Loucy (cell line): ENCODE measurements around the gene IL1R2.

Experiments used
- EZH2phosphoT487 ChIP-seq: fragments of 200-600 bp; IDR thresholded peaks from 2 replicates; pipeline ENCODE4 v1.6.1; 2018; ENCODE audit warnings: antibody characterized with exemption, mild to moderate bottlenecking, moderate library complexity, borderline replicate concordance
- TF ChIP-seq, protein P1 (sequence below): fragments of 200-600 bp; sonication (generic); conservative IDR thresholded peaks from 2 replicates; pipeline ENCODE4 v1.5.1; 2014; ENCODE audit warnings: mild to moderate bottlenecking, antibody characterized with exemption, low read length

DNA sequence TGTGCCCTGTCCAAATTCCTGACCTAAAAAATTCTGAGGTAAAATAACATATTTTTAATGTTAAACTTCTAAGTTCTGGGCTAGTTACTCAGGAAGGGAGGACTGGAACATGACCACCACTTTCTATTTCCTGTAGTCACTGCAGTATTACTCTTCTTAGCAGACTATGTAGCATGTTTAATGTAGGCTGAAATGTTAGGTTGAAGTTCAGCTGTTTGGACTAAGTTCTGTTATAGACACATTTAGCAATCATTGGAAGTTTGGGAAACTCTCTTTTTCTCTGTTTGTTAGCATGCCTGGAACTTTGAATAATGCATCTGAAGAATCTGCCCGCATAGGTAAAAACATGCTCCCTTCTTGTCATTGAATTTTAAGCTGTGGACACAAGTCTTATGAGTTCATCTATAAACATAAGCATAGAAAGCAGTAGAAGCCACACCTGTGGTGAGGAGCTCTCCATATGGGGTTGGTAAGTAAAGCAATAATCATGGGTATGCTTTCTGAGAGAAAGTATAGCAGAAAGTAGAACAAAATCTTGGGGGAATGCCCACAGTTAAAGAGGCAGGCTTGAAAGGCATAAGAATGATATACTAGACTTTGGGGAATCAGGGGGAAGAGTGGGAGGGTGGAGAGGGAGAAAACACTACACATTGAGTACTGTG, 52.6 kb downstream of the IL1R2 start:
- TF ChIP-seq, protein P1, sequence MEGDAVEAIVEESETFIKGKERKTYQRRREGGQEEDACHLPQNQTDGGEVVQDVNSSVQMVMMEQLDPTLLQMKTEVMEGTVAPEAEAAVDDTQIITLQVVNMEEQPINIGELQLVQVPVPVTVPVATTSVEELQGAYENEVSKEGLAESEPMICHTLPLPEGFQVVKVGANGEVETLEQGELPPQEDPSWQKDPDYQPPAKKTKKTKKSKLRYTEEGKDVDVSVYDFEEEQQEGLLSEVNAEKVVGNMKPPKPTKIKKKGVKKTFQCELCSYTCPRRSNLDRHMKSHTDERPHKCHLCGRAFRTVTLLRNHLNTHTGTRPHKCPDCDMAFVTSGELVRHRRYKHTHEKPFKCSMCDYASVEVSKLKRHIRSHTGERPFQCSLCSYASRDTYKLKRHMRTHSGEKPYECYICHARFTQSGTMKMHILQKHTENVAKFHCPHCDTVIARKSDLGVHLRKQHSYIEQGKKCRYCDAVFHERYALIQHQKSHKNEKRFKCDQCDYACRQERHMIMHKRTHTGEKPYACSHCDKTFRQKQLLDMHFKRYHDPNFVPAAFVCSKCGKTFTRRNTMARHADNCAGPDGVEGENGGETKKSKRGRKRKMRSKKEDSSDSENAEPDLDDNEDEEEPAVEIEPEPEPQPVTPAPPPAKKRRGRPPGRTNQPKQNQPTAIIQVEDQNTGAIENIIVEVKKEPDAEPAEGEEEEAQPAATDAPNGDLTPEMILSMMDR, result no peak
- no peak for TF ChIP-seq EZH2phosphoT487
